Mesenchymal stem cell (in vitro differentiated cells and primary cell): Measurements from ENCODE around the gene PALM3.

Source experiments
- DNase-seq: peaks from one replicate; pipeline ENCODE4 v3.0.0-alpha.2; 2013
- H2AFZ ChIP-seq: one replicate; pipeline ENCODE4 v1.6.1; 2013; ENCODE audit warnings: low read depth, mild to moderate bottlenecking, control low read depth, inconsistent platforms, low read length, moderate library complexity
- H2AK5ac ChIP-seq: 2 replicates; pipeline ENCODE4 v1.6.1; 2013; ENCODE audit warnings: low read length, moderate library complexity, mild to moderate bottlenecking, inconsistent platforms; ENCODE audit not compliant: severe bottlenecking
- H2BK120ac ChIP-seq: one replicate; pipeline ENCODE4 v1.6.1; 2013; ENCODE audit warnings: low read depth, mild to moderate bottlenecking, inconsistent platforms, low read length, moderate library complexity
- H2BK12ac ChIP-seq, 2 experiments: one replicate each; pipeline ENCODE4 v1.6.1; 2013; ENCODE audit warnings: inconsistent platforms in 2 of 2, low read length in 2 of 2, mild to moderate bottlenecking in 2 of 2, moderate library complexity in 2 of 2, control low read depth in 1 of 2
- H2BK15ac ChIP-seq: one replicate; pipeline ENCODE4 v1.6.1; 2013; ENCODE audit warnings: mild to moderate bottlenecking, low read depth, inconsistent platforms; ENCODE audit not compliant: poor library complexity, severe bottlenecking
- H2BK5ac ChIP-seq: 2 replicates; pipeline ENCODE4 v1.6.1; 2013; ENCODE audit warnings: low read depth, mild to moderate bottlenecking, low read length, control low read depth, inconsistent platforms; ENCODE audit not compliant: poor library complexity, severe bottlenecking
- H3K14ac ChIP-seq, 2 experiments: one replicate each; pipeline ENCODE4 v1.6.1; 2013; ENCODE audit warnings: inconsistent platforms in 2 of 2, low read length in 2 of 2, control low read depth in 1 of 2, mild to moderate bottlenecking in 1 of 2, moderate library complexity in 1 of 2
- H3K18ac ChIP-seq, 2 experiments: one replicate each; pipeline ENCODE4 v1.6.1; 2013; ENCODE audit warnings: inconsistent platforms in 2 of 2, low read length in 2 of 2, control low read depth in 1 of 2, low read depth in 1 of 2, mild to moderate bottlenecking in 1 of 2
- H3K23ac ChIP-seq, 2 experiments: one replicate each; pipeline ENCODE4 v1.6.1; 2013; ENCODE audit warnings: inconsistent platforms in 2 of 2, low read length in 2 of 2, mild to moderate bottlenecking in 2 of 2, moderate library complexity in 2 of 2, control low read depth in 1 of 2
- H3K27ac ChIP-seq: 2 replicates; pipeline ENCODE4 v1.5.1; 2013; ENCODE audit warnings: mild to moderate bottlenecking, moderate library complexity, low read length, control low read depth, inconsistent platforms; ENCODE audit not compliant: poor library complexity, severe bottlenecking
- H3K27me3 ChIP-seq, 2 experiments: 2 replicates each; pipeline versions ENCODE4 v1.6.1 to v1.7.0; 2013; ENCODE audit warnings: low read length in 2 of 2, mild to moderate bottlenecking in 2 of 2, moderate library complexity in 2 of 2, control low read depth in 1 of 2, inconsistent platforms in 1 of 2; ENCODE audit not compliant: control insufficient read depth in 1 of 2, insufficient read depth in 1 of 2
- H3K36me3 ChIP-seq, 2 experiments: 2 replicates each; pipeline versions ENCODE4 v1.6.1 to v1.7.0; 2013; ENCODE audit warnings: low read length in 2 of 2, control low read depth in 1 of 2, inconsistent platforms in 1 of 2, low read depth in 1 of 2, mild to moderate bottlenecking in 1 of 2; ENCODE audit not compliant: insufficient read depth in 2 of 2, control insufficient read depth in 1 of 2
- H3K4ac ChIP-seq, 2 experiments: one replicate each; pipeline ENCODE4 v1.6.1; 2013; ENCODE audit warnings: inconsistent platforms in 2 of 2, low read length in 2 of 2, mild to moderate bottlenecking in 2 of 2, moderate library complexity in 2 of 2, control low read depth in 1 of 2, low read depth in 1 of 2
- H3K4me1 ChIP-seq: 2 replicates; pipeline ENCODE4 v1.6.1; 2013; ENCODE audit warnings: low read depth, low read length, control low read depth; ENCODE audit not compliant: control insufficient read depth, insufficient read depth
- H3K4me2 ChIP-seq: 2 replicates; pipeline ENCODE4 v1.6.1; 2013; ENCODE audit warnings: low read length, mild to moderate bottlenecking, inconsistent platforms; ENCODE audit not compliant: poor library complexity, severe bottlenecking
- H3K4me3 ChIP-seq, 2 experiments: 2 replicates each; pipeline versions ENCODE4 v1.5.1 to v1.7.0; 2013; ENCODE audit warnings: low read length in 2 of 2, mild to moderate bottlenecking in 2 of 2, control low read depth in 1 of 2, low read depth in 1 of 2; ENCODE audit not compliant: insufficient read depth in 1 of 2
- H3K79me1 ChIP-seq: replicated peaks from 2 replicates; pipeline ENCODE4 v1.6.1; 2013; ENCODE audit warnings: mild to moderate bottlenecking, control low read depth, low read length, inconsistent platforms; ENCODE audit not compliant: poor library complexity, severe bottlenecking
- H3K9ac ChIP-seq: 2 replicates; pipeline ENCODE4 v1.7.0; 2013; ENCODE audit warnings: mild to moderate bottlenecking, low read length, moderate library complexity
- H3K9me3 ChIP-seq: 2 replicates; pipeline ENCODE4 v1.7.0; 2013; ENCODE audit warnings: mild to moderate bottlenecking, low read length; ENCODE audit not compliant: control insufficient read depth
- H4K8ac ChIP-seq: one replicate; pipeline ENCODE4 v1.6.1; 2013; ENCODE audit warnings: inconsistent platforms, mild to moderate bottlenecking, low read length, moderate library complexity
- H4K91ac ChIP-seq: one replicate; pipeline ENCODE4 v1.6.1; 2013; ENCODE audit warnings: mild to moderate bottlenecking, low read length, inconsistent platforms
- WGBS: methylation state at CpG from one replicate; pipeline ENCODE4 v1.1.7; 2013; ENCODE audit warnings: mixed read lengths; 5-methylcytosine and 5-hydroxymethylcytosine counted together

PALM3 gene

DNA sequence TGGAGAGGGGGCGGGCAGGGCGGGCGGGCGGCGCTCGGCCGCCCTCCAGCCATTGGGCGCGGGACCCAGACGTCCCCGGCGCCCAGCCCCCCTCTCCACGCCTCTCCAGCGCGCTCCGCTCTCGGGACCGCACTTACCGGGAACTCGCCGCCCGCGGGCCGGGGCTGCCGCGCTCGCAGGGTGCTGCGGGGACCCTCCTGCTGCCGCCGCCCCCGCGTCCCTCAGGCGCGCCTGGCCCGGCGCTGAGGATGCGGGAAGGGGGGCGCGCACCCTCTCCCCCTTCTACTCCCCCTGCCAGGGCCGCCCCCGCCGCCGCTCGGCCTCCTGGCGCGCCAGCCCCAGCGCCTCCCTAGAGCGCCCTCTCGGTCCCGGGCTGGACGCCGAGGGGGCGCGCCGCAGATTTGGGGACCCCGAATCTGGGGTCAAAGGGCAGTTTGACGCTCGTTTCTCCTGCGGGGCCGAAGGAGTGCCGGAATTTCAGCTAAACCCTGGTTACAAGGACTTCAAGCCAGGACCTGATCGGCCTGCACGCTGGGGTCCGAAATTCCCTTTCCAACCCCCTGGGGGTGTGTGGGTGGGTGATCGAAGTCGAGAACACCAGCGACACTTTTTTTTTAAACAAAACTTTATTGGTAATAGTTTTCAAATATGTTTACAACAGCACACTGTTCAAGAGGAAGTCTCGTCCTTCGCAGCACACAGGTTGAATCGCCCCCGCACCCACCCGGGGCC lies 29.4 kb upstream of the PALM3 start:
- Histone ChIP-seq H3K4ac (peak overlapping the region; percentile 12 to 87), H3K9ac (peak overlapping the region; percentile 90), H4K8ac (peak overlapping the region; percentile 84), H3K36me3 (peaks cover 16 to 32% of the 10 kb centered on the region in 2 experiments), H2AK5ac (no peak overlapping the region), H3K14ac (peak overlapping the region in 1 of 2 experiments; percentile 51), H2AFZ (no peak overlapping the region), H3K4me2 (peak overlapping the region; percentile 56), H3K9me3 (peaks cover 8% of the 10 kb centered on the region), H3K4me3 (peak overlapping the region; percentile 88 to 89), H3K79me1 (peaks cover 8% of the 10 kb centered on the region), H3K27ac (peak overlapping the region; percentile 13), H3K27me3 (no peaks in the 10 kb centered on the region), H2BK12ac (peak overlapping the region; percentile 18 to 66), H2BK15ac (peak overlapping the region; percentile 52), H2BK120ac (peak overlapping the region; percentile 71), H3K23ac (peak overlapping the region in 1 of 2 experiments; percentile 96), H3K18ac (peak overlapping the region; percentile 80 to 91), H3K4me1 (peaks cover 13% of the 10 kb centered on the region), H4K91ac (peak overlapping the region; percentile 57), H2BK5ac (no peak overlapping the region)
- under 1% methylated on average over 47 of the region's 72 CpGs for WGBS
- peak; percentile 77 for DNase-seq

- H3K23ac ChIP-seq, result peak within 1 kb of the TSS in 1 of 2 experiments; percentile 96
- peak; percentile 91 for DNase-seq
- peak within 1 kb of the TSS in 1 of 2 experiments; percentile 68 for H3K14ac ChIP-seq
- peak within 1 kb of the TSS; percentile 77 for H3K4me2 ChIP-seq
- peak within 1 kb of the TSS; percentile 90 for H3K9ac ChIP-seq
- no peak within 1 kb of the TSS for H2AFZ ChIP-seq
- H2BK12ac ChIP-seq, result peak within 1 kb of the TSS; percentile 18 to 66
- peak within 1 kb of the TSS; percentile 57 for H4K91ac ChIP-seq
- peak within 1 kb of the TSS; percentile 12 to 87 for H3K4ac ChIP-seq
- peak within 1 kb of the TSS; percentile 84 for H4K8ac ChIP-seq
- peak within 1 kb of the TSS; percentile 88 to 89 for H3K4me3 ChIP-seq
- H2BK15ac ChIP-seq, result peak within 1 kb of the TSS; percentile 52
- H3K36me3 ChIP-seq, result peaks cover 16 to 28% of the 10 kb centered on the region in 2 experiments
- peaks cover 8% of the 10 kb centered on the region for H3K79me1 ChIP-seq
- no CpG with 5 or more reads among the region's 65 CpGs for WGBS
- peak within 1 kb of the TSS; percentile 80 to 91 for H3K18ac ChIP-seq
- H2BK5ac ChIP-seq, result no peak within 1 kb of the TSS
- H2AK5ac ChIP-seq, result no peak within 1 kb of the TSS
- H3K27ac ChIP-seq, result peak within 1 kb of the TSS; percentile 58
- peaks cover 8% of the 10 kb centered on the region for H3K9me3 ChIP-seq
- H3K4me1 ChIP-seq, result peaks cover 13% of the 10 kb centered on the region
- H3K27me3 ChIP-seq, result no peaks in the 10 kb centered on the region
- H2BK120ac ChIP-seq, result peak within 1 kb of the TSS; percentile 71
Measured at GRCh38 chr19:14090509-14091080, 28.7 kb upstream of the PALM3 start, which contains the start of gene SAMD1. Gene SAMD1, minus strand, starts transcription at chr19:14090751.

GRCh38 chr19:14089662-14090508 lies 28.0 kb upstream of the PALM3 start:
- under 1% methylated on average over 49 of the region's 142 CpGs for WGBS
- peaks cover 16 to 26% of the 10 kb centered on the region in 2 experiments for H3K36me3 ChIP-seq
- H3K9ac ChIP-seq, result peak overlapping the region; percentile 62
- H3K18ac ChIP-seq, result peak overlapping the region; percentile 75 to 86
- DNase-seq, result peak; percentile 74
- no peak overlapping the region for H3K27ac ChIP-seq
- H3K9me3 ChIP-seq, result peaks cover 8% of the 10 kb centered on the region
- H4K8ac ChIP-seq, result no peak overlapping the region
- peaks cover 8% of the 10 kb centered on the region for H3K79me1 ChIP-seq
- H3K14ac ChIP-seq, result peak overlapping the region in 1 of 2 experiments; percentile 68
- no peak overlapping the region for H2BK15ac ChIP-seq
- H2AFZ ChIP-seq, result no peak overlapping the region
- peak overlapping the region; percentile 77 for H3K4me2 ChIP-seq
- H3K4me3 ChIP-seq, result peak overlapping the region; percentile 73 to 75
- H3K4ac ChIP-seq, result no peak overlapping the region
- no peak overlapping the region for H4K91ac ChIP-seq
- no peak overlapping the region for H2BK5ac ChIP-seq
- peak overlapping the region; percentile 61 for H2BK120ac ChIP-seq
- peaks cover 13% of the 10 kb centered on the region for H3K4me1 ChIP-seq
- H2BK12ac ChIP-seq, result no peak overlapping the region
- no peak overlapping the region for H2AK5ac ChIP-seq
- no peaks in the 10 kb centered on the region for H3K27me3 ChIP-seq
- no peak overlapping the region for H3K23ac ChIP-seq
